Psoas muscle (tissue), 8 donors: ENCODE measurements around the gene DEPDC7. TPM values are rescaled to one million over a fixed set of nuclear protein-coding genes. Genes with fewer than 3 reads are reported as not detected.

Source experiments
- ATAC-seq, 4 donors: fragments of 200-7000 bp; cut with Tn5 transposase; one replicate each; pipeline ENCODE4 v1.9.1; 2020; ENCODE audit warnings: moderate library complexity in 3 of 4, mild to moderate bottlenecking in 2 of 4
- DNase-seq, 2 donors: peaks; one replicate each; pipeline ENCODE4 v3.0.0-alpha.2; 2020
- H3K27ac ChIP-seq: fragments of 200-600 bp; one replicate; pipeline ENCODE4 v1.8.0; 2022
- H3K27me3 ChIP-seq, 3 donors: fragments of 200-600 bp in 1 of 3; one replicate each; pipeline versions ENCODE4 v1.6.1 to v1.8.0; 2013 to 2022; ENCODE audit warnings: low read length in 2 of 3, mild to moderate bottlenecking in 2 of 3, moderate library complexity in 1 of 3; ENCODE audit not compliant: insufficient read depth in 3 of 3
- H3K36me3 ChIP-seq, 2 donors: fragments of 200-600 bp in 1 of 2; one replicate each; pipeline versions ENCODE4 v1.6.1 to v1.8.0; 2013 to 2022; ENCODE audit warnings: low read depth in 1 of 2, mild to moderate bottlenecking in 1 of 2, moderate library complexity in 1 of 2; ENCODE audit not compliant: insufficient read depth in 1 of 2
- H3K4me1 ChIP-seq: fragments of 200-600 bp; one replicate; pipeline ENCODE4 v1.8.0; 2022
- H3K4me3 ChIP-seq: fragments of 200-600 bp; one replicate; pipeline ENCODE4 v1.8.0; 2022; ENCODE audit warnings: mild to moderate bottlenecking
- H3K9me3 ChIP-seq: fragments of 200-600 bp; one replicate; pipeline ENCODE4 v1.8.0; 2022
- CTCF ChIP-seq: fragments of 200-600 bp; IDR thresholded peaks from one replicate; pipeline ENCODE4 v1.8.0; 2022; ENCODE audit warnings: antibody characterized with exemption
- WGBS, 3 donors: extraction: QIAGEN DNeasy Blood & Tissue Kit; methylation state at CpG; one replicate each; pipeline versions ENCODE4 v1.1.6 to v1.1.7; 2013; 5-methylcytosine and 5-hydroxymethylcytosine counted together
- intact Hi-C, 2 donors: fragments of 100-400 bp; cut with DNase I; formaldehyde crosslinking; loops; one replicate each; pipeline versions ENCODE4 v1.11.0 to v1.14.2; 2022
- polyA plus RNA-seq, 3 donors: library from polyadenylated mRNA; stranded (reverse); fragments of 200-250 nt; gene quantifications; one replicate each; pipeline ENCODE4 v1.2.3, GENCODE V29; 2013
- total RNA-seq, 4 donors: library from RNA; stranded (reverse); fragmentation: NEBNext Ultra II Directional in 2 of 4; extraction: Animal tissue kit (Norgen Biotek cat#: 25700) in 2 of 4; gene quantifications; one replicate each; pipeline versions ENCODE4 v1.2.1 to v1.2.4, GENCODE V29; 2021 to 2023
- donor health status: healthy with polysubstance abuse.
- donor health status: DM: no; HTN: no; CAD: no; lungs with moderate emphysema.
- donor health status: Bipolar disorder and iron deficiency.
- donor health status: healthy.
- donor health status: DM: yes; HTN: yes; CAD: no.
- donor health status: DM: no; HTN: no; CAD: no.
- donor health status: DM: no; HTN: no; CAD: no.
- donor health status: DM: yes; HTN: yes; CAD: no.

DEPDC7 gene
- total and polyA plus RNA-seq, 7 donors = 1.5 to 6.3 (median 3.2) TPM

- no peak for DNase-seq
- no peaks in the 10 kb centered on the region for H3K9me3 ChIP-seq
- no peak for ATAC-seq
- H3K36me3 ChIP-seq = no peaks in the 10 kb centered on the region
- H3K27me3 ChIP-seq = no peaks in the 10 kb centered on the region
- 91 to 95% (median 93%) methylated on average over 3 of the region's 3 CpGs for WGBS, 3 donors
- H3K27ac ChIP-seq = no peak overlapping the region
- peaks cover 25% of the 10 kb centered on the region for H3K4me1 ChIP-seq
- intact Hi-C loops = no loop called here
- TF ChIP-seq CTCF = no peak
- peak overlapping the region; percentile 73 for H3K4me3 ChIP-seq
These were observed 2.3 kb downstream of the DEPDC7 start for GRCh38 chr11:33017965-33018364.

GRCh38 chr11:33018840-33019239 lies 3.2 kb downstream of the DEPDC7 start:
- no peak for DNase-seq
- H3K4me1 ChIP-seq = peaks cover 25% of the 10 kb centered on the region
- ATAC-seq = no peak
- H3K27me3 ChIP-seq = no peaks in the 10 kb centered on the region
- no peaks in the 10 kb centered on the region for H3K9me3 ChIP-seq
- no peaks in the 10 kb centered on the region for H3K36me3 ChIP-seq
- TF ChIP-seq CTCF = no peak
- H3K27ac ChIP-seq = no peak overlapping the region
- WGBS, 3 donors = 48 to 59% (median 51%) methylated on average over 6 of the region's 6 CpGs
- intact Hi-C loops = no loop called here
- peak overlapping the region; percentile 10 for H3K4me3 ChIP-seq

GRCh38 chr11:33021501-33021900 lies 5.8 kb downstream of the DEPDC7 start:
- no peak overlapping the region for H3K4me3 ChIP-seq
- no peaks in the 10 kb centered on the region for H3K27me3 ChIP-seq
- intact Hi-C loops = no loop called here
- H3K36me3 ChIP-seq = peaks cover 0 to 12% of the 10 kb centered on the region in 2 donors
- 96 to 98% (median 97%) methylated on average over 1 of the region's 1 CpG for WGBS, 3 donors
- no peak overlapping the region for H3K27ac ChIP-seq
- DNase-seq (no peak), ATAC-seq (no peak)
- no peak for TF ChIP-seq CTCF
- peaks cover 25% of the 10 kb centered on the region for H3K4me1 ChIP-seq
- H3K9me3 ChIP-seq = no peaks in the 10 kb centered on the region

GRCh38 chr11:33021937-33022336 lies 6.3 kb downstream of the DEPDC7 start:
- Histone ChIP-seq H3K27me3 (no peaks in the 10 kb centered on the region), H3K4me1 (peaks cover 23% of the 10 kb centered on the region), H3K4me3 (no peak overlapping the region), H3K36me3 (peaks cover 0 to 16% of the 10 kb centered on the region in 2 donors), H3K9me3 (no peaks in the 10 kb centered on the region), H3K27ac (no peak overlapping the region)
- ATAC-seq (no peak), DNase-seq (no peak)
- no peak for TF ChIP-seq CTCF
- 78 to 95% (median 94%) methylated on average over 1 of the region's 1 CpG for WGBS, 3 donors
- intact Hi-C loops = no loop called here

GRCh38 chr11:33025339-33025722 lies 9.7 kb downstream of the DEPDC7 start:
- Histone ChIP-seq H3K4me3 (no peak overlapping the region), H3K4me1 (peaks cover 5% of the 10 kb centered on the region), H3K36me3 (peaks cover 0 to 42% of the 10 kb centered on the region in 2 donors), H3K27me3 (no peaks in the 10 kb centered on the region), H3K27ac (no peak overlapping the region), H3K9me3 (no peaks in the 10 kb centered on the region)
- DNase-seq (no peak), ATAC-seq (no peak)
- 89 to 94% (median 91%) methylated on average over 3 of the region's 3 CpGs for WGBS, 3 donors
- no peak for TF ChIP-seq CTCF
- intact Hi-C loops = no loop called here
